PC-9 (cell line): Measurements from ENCODE around the gene TSHZ2.

ENCODE experiments used
- CTCF ChIP-seq: fragments of 200-600 bp; sonication (generic); conservative IDR thresholded peaks from 2 replicates; pipeline ENCODE4 v1.6.1; 2017; ENCODE audit warnings: mixed run types, antibody characterized with exemption, mild to moderate bottlenecking, moderate library complexity
- EZH2 ChIP-seq: fragments of 200-600 bp; sonication (generic); IDR thresholded peaks from 2 replicates; pipeline ENCODE4 v1.8.0; 2017; ENCODE audit warnings: antibody characterized with exemption, low read depth

GRCh38 chr20:53069132-53069531 is 97.0 kb downstream of the TSHZ2 start:
- TF ChIP-seq CTCF (no peak), EZH2 (no peak)
